HG02970 (cell line): ENCODE data around the gene IQSEC1.

Experiments used
- ATAC-seq: cut with Tn5 transposase; IDR thresholded peaks from one replicate; pipeline ENCODE4 v1.9.1; 2021; ENCODE audit warnings: mild to moderate bottlenecking, moderate library complexity, moderate number of reproducible peaks; ENCODE audit not compliant: unreplicated experiment, low FRiP score

IQSEC1 gene

DNA sequence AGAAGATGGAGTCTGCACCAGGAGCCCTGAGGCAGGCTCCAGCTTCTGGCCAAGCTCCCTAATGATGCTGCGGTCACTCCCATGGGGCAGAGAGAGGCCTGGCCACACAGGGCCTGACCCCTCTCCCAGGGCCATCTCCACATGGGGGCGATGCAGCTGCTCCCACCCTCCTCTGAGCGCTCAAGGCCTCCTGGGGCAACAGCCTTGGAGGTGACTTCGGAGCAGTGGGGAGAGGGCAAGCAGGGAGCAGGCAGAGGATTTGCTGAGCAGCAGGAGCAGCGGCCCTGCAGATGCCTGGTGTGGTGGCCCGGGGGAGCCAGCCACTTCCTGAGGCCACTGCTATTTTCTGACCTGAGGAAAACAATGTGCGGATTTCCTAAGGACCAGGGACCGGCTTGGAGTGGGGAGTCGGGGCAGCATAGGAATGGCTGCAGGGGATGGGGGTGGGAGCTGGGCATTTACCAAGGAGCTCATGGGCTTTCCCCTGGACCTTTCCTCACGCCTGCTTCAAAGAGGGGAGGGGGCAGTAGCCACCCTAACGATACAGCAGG is 150.3 kb downstream of the IQSEC1 start:
- no peak for ATAC-seq

DNA sequence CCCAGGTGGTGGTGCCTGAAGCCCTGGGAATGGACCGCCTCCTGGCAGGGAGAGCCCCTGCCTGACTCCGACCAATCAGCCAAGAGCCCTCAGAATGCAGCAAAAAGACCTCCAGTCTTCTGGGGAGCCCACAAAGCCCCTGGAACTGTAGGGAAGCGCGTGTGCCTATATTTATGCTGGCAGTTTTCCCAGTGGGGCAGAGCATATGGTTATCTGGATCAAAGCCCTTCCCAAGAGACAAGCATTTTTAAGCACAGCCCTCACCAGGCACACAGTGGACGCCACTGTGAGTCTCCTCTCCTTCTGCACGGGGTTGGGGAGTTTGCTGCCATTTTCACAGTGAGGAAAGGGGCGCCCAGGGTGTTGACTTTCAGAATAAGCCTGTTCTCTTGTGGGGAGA is 150.9 kb downstream of the IQSEC1 start:
- ATAC-seq, result no peak

GRCh38 chr3:12921736-12922135 is 151.5 kb downstream of the IQSEC1 start:
- no peak for ATAC-seq

GRCh38 chr3:12920967-12921366 is 152.3 kb downstream of the IQSEC1 start:
- ATAC-seq, result no peak

GRCh38 chr3:12919205-12919604 is 154.0 kb downstream of the IQSEC1 start:
- ATAC-seq, result no peak

DNA sequence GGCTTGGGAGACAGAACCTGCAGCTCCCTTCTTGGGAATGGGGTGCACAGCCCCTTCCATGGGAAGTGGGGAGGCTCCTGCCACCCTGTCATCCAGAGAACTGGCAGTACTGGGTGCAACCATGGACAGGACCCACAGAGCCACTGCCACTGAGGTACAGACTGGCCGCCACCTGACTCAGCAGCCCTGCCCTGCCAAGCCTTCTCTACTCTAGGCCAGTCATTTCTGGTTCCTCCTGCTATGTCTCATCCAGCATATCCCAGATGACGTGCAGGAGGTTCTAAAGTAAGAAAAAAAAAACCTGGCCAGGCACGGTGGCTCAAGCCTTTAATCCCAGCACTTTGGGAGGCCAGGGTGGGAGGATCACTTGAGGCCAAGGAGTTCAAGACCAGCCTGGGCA is 155.0 kb downstream of the IQSEC1 start:
- no peak for ATAC-seq

- no peak for ATAC-seq
Measured at GRCh38 chr3:12916159-12916558, 157.1 kb downstream of the IQSEC1 start.

GRCh38 chr3:12914088-12914487 is 159.1 kb downstream of the IQSEC1 start:
- no peak for ATAC-seq

DNA sequence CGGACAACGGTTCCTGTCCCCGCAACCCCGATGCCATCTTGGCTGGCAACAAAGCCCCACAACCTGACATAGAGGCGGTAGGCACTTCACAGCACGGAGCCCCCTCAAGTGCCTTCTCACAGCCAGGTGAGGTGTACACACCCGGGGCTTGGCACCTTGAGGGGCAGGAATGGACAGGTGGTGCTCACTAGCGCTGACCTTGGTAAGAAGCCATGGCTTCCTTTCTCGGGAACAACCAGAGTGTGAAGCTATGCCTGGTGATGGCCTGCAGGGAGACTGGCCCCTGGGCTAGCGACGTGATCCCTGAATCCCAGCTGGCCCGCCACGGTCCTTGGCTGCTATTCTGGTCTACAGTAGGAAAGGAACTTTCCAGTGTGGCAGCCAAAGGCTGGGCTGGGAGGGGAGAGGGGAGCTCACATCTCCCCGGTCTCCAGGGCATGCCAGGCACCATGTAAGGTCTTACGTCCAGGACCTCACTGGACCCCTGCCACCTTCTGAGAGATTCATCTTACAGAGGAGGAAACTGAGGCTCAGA is 161.3 kb downstream of the IQSEC1 start:
- no peak for ATAC-seq

- no peak for ATAC-seq
Measured at GRCh38 chr3:12910356-12911099, 162.7 kb downstream of the IQSEC1 start.

- ATAC-seq, result no peak
Measured at GRCh38 chr3:12909710-12910109, 163.5 kb downstream of the IQSEC1 start.

DNA sequence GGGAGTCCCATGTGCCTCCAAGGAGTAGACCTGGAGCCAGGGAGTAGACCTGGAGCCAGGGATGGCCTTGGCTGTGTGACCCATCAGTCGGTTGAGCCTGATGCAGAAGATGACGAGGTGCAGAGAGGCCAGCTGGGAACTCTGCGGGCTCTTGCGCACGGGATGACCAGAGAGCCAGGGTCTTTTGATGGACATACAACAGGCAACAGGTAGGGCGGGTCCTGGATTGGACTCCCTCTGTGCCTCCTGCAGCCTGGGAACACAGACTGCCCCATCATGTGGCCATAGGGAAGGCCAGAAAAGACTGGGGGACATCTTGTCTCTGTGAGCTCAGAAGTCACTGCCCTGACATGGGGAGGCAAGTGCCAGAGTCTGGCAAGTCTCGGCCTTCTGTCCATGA is 164.4 kb downstream of the IQSEC1 start:
- ATAC-seq, result no peak

DNA sequence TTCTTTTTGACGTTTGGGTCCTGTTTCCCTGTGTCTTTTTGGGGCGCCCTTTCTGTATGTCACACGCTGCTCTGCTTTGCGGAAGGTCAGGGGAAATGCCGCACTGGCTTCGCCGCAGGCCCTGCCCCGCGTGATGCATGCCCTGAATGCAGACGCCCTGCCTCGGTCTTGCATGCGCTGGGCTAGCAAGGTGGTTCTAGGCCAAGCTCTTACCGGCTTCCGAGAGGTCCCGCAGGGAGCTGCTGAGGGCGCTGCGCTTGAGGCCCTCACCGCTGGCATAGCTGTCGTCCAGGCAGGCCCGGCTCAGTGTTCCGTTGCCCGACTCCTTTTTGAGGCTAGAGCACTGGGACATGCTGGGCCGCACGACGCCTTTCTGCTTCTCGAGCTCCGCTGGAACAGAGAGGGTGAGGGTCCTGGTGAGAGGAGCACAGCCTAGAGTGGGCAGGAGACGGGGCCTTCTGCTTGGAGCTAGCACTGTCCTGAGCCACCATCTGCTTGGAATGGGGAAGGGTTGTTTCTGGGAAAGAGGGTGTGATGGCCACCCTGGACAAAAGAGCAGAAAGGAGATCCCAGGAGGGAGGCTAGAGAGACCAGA is 165.0 kb downstream of the IQSEC1 start:
- no peak for ATAC-seq

DNA sequence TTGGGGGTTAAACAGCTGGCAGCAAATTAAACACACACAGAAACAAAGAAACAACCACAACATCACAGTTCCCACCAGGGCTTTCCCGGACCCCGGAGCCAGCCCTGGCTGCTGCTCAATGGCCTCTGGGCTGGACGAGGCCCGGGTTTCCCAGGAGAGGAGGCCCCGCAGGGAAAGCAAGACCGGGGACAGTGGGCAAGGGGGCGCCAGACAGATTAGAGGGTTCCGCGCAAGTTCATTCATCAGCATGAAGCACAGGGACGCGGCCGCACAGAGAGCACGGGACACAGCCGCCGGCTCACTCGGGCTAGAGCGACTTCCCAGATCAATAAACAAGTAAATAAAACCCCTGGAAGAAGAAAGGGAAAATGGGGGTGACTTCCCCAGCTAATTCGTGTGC is 165.5 kb downstream of the IQSEC1 start:
- ATAC-seq, result no peak

GRCh38 chr3:12907296-12907695 is 165.9 kb downstream of the IQSEC1 start:
- ATAC-seq, result no peak

DNA sequence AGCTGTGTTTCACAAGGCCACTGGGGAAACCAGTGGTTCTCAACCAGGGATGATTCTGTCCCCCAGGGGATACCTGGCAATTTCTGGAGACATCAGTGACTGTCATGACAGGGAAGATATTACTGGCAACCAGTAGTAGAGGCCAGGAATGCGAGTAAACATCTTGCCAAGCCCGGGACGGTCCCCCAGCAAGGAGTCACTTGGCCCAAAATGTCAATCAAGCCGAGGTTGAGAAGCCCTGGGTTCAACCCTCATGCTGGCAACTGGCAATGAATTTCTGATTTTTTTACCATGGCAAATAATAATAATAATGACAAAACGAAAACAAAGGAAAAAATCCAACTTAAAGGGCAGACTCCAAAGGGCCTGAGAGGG is 166.3 kb downstream of the IQSEC1 start:
- no peak for ATAC-seq

GRCh38 chr3:12906141-12906915 is 166.9 kb downstream of the IQSEC1 start:
- no peak for ATAC-seq

- ATAC-seq, result no peak
Measured at GRCh38 chr3:12905316-12906071, 167.7 kb downstream of the IQSEC1 start.

DNA sequence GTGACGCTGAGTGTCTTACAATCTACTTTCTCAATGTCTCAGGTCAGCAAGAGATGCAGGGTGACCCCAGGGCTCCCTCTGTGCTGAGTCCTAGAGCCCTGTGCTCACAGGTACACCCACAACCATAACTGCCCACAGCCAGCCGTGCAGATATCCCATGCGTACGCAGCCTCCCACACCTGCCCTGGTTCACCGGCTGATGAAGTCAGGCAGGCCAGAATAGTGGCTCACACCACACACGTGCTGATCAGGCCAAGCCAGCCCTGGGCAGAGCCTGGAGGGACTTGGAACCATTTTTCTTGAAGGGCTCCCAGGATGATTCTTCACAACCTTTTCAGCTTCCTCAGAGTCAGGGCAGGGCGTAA is 168.3 kb downstream of the IQSEC1 start:
- ATAC-seq, result no peak

DNA sequence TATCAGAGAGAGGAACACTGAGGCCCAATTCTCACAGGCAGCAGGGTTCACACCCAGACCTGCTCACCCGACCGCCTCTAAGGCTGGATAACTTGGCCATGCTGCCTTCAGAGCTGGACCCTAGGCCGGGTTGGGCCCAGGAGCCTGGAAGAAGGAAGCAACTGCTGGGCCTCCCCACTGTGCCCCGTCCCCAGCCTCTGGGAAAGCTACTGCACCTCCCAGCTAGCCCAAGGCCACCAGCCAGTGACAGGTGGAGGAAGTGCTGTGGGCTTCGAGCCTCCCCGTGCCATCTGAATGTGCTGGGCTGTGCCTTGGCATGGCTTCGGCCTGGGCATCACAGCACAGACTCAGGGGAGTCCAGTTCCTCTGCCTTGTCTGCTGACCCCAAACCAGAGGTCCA is 169.3 kb downstream of the IQSEC1 start:
- ATAC-seq, result no peak
